ENCODE results near the gene RNF148.

The RNF148 gene

DNA sequence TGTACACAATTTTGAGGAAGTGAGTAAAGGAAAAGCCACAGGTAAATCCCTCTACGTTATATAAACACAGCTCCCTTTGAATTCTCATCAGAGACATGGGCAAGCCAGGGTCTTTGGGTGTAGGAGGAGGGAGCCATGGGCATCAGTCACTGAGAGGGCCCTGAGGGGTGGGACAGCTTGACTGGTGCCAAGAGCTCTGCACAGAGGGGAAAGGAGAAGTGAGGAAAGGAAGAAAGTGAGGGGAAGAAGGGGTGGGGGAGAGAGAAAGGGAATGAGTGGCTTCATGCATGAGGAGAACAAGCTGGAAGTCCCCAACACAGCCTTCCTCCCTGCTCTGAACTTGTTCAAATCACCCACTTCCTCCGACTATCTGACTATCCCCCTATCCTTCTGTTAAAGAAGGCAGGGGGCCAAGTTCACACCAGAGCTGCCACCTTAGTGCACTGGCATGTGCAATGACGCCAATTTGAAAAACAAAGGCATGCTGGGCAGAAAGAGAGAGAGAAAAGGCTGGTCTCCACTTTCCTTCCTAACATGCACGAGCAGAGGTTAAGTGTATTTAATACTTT, 16.4 kb upstream of the RNF148 start:
- DNase-seq (ENCODE audit: low read depth), result no peak
- no peak overlapping the region for H3K4me3 ChIP-seq (ENCODE audit: low read length)
- H3K9ac ChIP-seq (ENCODE audit: low read length), result no peak overlapping the region
- H3K36me3 ChIP-seq (ENCODE audit: control insufficient read depth, insufficient read depth, low read length, severe bottlenecking), result no peaks in the 10 kb centered on the region
- no peaks in the 10 kb centered on the region for H3K9me3 ChIP-seq (ENCODE audit: control insufficient read depth, low read length)
- no peaks in the 10 kb centered on the region for H3K4me1 ChIP-seq (ENCODE audit: control insufficient read depth, insufficient read depth, low read length)
- no peaks in the 10 kb centered on the region for H3K27me3 ChIP-seq (replicated peaks; ENCODE audit: control insufficient read depth, insufficient read depth, low read length)

DNA sequence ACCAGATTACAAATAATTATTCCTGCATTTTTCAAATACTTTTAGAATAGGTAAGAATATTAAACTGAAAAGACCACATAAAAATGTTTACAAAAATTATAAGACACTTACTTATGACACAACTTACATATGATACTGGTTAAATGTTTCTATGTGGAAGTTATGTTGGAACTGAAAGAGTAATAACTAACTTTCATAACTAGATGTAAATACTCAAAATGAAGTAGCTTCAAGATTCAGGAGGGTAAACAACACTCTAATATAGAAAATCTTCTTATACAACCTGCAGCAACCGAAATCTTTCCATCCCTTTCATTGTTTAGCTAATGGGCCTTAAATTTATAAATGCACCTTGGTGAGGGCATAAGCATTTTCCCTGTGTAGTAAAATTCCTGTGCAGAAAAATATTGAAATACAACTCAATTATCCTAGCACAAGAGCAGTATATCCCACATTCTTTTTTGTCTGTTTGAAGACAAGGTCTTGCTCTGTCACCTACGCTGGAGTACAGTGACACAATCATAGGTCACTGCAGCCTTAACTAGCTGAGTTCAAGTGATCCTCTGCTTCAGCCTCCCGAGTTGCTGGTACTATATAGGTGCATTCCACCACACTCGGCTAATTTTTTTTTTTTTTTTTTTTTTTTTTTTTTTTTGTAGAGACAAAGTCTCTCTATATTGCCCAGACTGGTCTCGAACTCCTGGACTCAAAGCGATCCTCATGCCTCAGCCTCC, 14.8 kb upstream of the RNF148 start:
- Histone ChIP-seq H3K36me3 (ENCODE audit: control insufficient read depth, insufficient read depth, low read length, severe bottlenecking) (no peaks in the 10 kb centered on the region), H3K9me3 (ENCODE audit: control insufficient read depth, low read length) (no peaks in the 10 kb centered on the region), H3K4me1 (ENCODE audit: control insufficient read depth, insufficient read depth, low read length) (no peaks in the 10 kb centered on the region), H3K27me3 (replicated peaks; ENCODE audit: control insufficient read depth, insufficient read depth, low read length) (no peaks in the 10 kb centered on the region), H3K9ac (ENCODE audit: low read length) (no peak overlapping the region), H3K4me3 (ENCODE audit: low read length) (no peak overlapping the region)
- DNase-seq (ENCODE audit: low read depth), result no peak

DNA sequence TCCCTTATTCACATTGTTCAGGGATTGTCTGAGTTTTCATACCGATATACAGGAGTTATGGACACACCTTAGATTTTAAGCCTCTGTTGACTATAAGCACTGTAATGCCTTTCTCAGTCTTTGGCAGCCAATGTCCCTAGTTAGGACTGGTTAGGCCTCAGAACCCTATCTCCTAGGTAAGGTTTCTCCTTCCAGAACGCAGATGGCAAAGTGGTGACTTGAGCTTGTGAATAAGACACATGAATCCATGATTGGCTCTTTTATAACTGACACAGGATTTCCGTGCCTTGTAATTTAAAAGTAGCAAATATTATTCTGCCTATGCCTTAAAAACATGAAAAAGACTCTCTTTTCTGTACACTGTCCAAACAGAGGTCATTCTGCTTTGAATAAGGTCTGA, 12.5 kb upstream of the RNF148 start:
- H3K9ac ChIP-seq (ENCODE audit: low read length), result no peak overlapping the region
- H3K4me1 ChIP-seq (ENCODE audit: control insufficient read depth, insufficient read depth, low read length), result no peaks in the 10 kb centered on the region
- H3K36me3 ChIP-seq (ENCODE audit: control insufficient read depth, insufficient read depth, low read length, severe bottlenecking), result no peaks in the 10 kb centered on the region
- no peak for DNase-seq (ENCODE audit: low read depth)
- H3K4me3 ChIP-seq (ENCODE audit: low read length), result no peak overlapping the region
- no peaks in the 10 kb centered on the region for H3K27me3 ChIP-seq (replicated peaks; ENCODE audit: control insufficient read depth, insufficient read depth, low read length)
- H3K9me3 ChIP-seq (ENCODE audit: control insufficient read depth, low read length), result no peaks in the 10 kb centered on the region

GRCh38 chr7:122710916-122711315, 8.2 kb upstream of the RNF148 start:
- no peak overlapping the region for H3K9ac ChIP-seq (ENCODE audit: low read length)
- no peaks in the 10 kb centered on the region for H3K4me1 ChIP-seq (ENCODE audit: control insufficient read depth, insufficient read depth, low read length)
- no peak overlapping the region for H3K4me3 ChIP-seq (ENCODE audit: low read length)
- DNase-seq (ENCODE audit: low read depth), result no peak
- H3K27me3 ChIP-seq (replicated peaks; ENCODE audit: control insufficient read depth, insufficient read depth, low read length), result no peaks in the 10 kb centered on the region
- H3K36me3 ChIP-seq (ENCODE audit: control insufficient read depth, insufficient read depth, low read length, severe bottlenecking), result no peaks in the 10 kb centered on the region
- no peaks in the 10 kb centered on the region for H3K9me3 ChIP-seq (ENCODE audit: control insufficient read depth, low read length)

DNA sequence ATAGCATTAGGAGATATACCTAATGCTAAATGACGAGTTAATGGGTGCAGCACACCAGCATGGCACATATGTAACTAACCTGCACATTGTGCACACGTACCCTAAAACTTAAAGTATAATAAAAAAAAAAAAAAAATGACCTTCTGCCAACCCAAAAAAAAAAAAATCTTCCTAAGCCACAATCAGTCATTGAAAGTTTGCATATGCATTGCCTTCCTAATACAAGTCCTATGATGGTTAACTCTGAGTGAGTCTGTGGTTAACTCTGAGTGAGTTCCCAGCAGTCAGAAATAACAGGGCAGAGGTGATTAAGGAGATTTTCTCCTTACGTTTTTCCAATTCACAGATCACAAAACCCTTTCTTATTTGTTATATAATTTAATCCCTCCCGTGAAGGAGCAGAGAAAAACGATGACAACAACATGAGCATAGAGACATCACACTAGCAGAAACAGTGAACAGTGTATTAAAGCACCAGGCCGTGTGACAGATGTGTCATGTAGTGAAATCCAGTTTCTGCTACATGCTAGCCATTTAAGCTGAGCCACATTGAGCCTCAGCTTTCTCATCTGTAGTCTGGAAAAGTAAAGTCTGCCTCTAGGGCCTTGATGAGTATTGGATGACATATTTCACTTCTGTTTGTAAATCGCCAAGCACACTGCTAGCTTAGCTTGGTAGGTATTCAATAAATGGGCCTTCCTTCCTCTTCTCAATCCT, 7.4 kb upstream of the RNF148 start:
- no peak overlapping the region for H3K9ac ChIP-seq (ENCODE audit: low read length)
- H3K9me3 ChIP-seq (ENCODE audit: control insufficient read depth, low read length), result no peaks in the 10 kb centered on the region
- DNase-seq (ENCODE audit: low read depth), result no peak
- no peak overlapping the region for H3K4me3 ChIP-seq (ENCODE audit: low read length)
- no peaks in the 10 kb centered on the region for H3K4me1 ChIP-seq (ENCODE audit: control insufficient read depth, insufficient read depth, low read length)
- no peaks in the 10 kb centered on the region for H3K36me3 ChIP-seq (ENCODE audit: control insufficient read depth, insufficient read depth, low read length, severe bottlenecking)
- no peaks in the 10 kb centered on the region for H3K27me3 ChIP-seq (replicated peaks; ENCODE audit: control insufficient read depth, insufficient read depth, low read length)

DNA sequence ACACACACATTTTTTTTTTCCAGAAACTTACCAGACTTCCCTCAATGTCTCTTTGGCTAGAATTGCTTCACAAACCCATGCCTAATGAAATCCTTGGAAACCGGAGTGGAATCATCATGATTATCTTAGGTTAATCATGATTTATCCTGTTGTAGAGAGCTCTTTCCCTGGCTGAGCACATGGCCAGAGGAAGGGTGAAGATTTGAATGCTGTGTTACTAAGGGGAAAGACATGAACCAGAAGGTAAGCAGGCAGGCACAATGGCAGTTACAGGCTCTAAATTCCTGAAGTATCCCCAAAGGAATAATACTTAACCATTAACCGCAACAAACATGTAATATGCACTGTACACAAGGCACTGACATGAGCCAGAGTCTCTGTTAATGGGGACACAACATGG, 4.1 kb upstream of the RNF148 start:
- DNase-seq (ENCODE audit: low read depth), result no peak
- Histone ChIP-seq H3K27me3 (replicated peaks; ENCODE audit: control insufficient read depth, insufficient read depth, low read length) (no peaks in the 10 kb centered on the region), H3K9me3 (ENCODE audit: control insufficient read depth, low read length) (no peaks in the 10 kb centered on the region), H3K9ac (ENCODE audit: low read length) (no peak overlapping the region), H3K4me3 (ENCODE audit: low read length) (no peak overlapping the region), H3K4me1 (ENCODE audit: control insufficient read depth, insufficient read depth, low read length) (no peaks in the 10 kb centered on the region), H3K36me3 (ENCODE audit: control insufficient read depth, insufficient read depth, low read length, severe bottlenecking) (no peaks in the 10 kb centered on the region)

DNA sequence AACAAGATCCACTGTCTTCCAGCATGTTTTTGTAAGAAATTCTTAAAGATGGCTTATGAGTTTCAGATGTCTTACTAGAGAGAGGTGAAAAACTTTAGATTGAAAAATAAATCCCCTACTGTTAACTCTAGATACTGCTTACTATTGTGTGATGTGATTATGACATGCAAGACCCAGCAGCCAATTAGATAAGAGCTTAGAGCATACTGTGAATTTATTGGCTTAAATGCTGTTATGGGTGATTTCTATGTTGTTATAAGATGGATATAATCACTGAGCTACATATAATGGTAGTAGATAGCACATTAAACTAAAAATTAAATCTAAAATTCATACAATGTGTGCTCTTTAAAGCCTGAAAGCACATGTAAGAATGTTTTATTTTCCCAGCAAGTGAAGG, 3.7 kb downstream of the RNF148 start, which contains the start of gene RNF133:
RNF133 (minus strand) TSS at position 101 of the 400 bp plus-strand sequence. CDS start 199 bp downstream, outside the sequence.
- H3K9ac ChIP-seq (ENCODE audit: low read length), result no peak within 1 kb of the TSS
- H3K4me1 ChIP-seq (ENCODE audit: control insufficient read depth, insufficient read depth, low read length), result peaks cover 4% of the 10 kb centered on the region
- no peaks in the 10 kb centered on the region for H3K9me3 ChIP-seq (ENCODE audit: control insufficient read depth, low read length)
- H3K27me3 ChIP-seq (replicated peaks; ENCODE audit: control insufficient read depth, insufficient read depth, low read length), result no peaks in the 10 kb centered on the region
- H3K4me3 ChIP-seq (ENCODE audit: low read length), result no peak within 1 kb of the TSS
- H3K36me3 ChIP-seq (ENCODE audit: control insufficient read depth, insufficient read depth, low read length, severe bottlenecking), result no peaks in the 10 kb centered on the region
- DNase-seq (ENCODE audit: low read depth), result no peak

- H3K9ac ChIP-seq (ENCODE audit: low read length), result no peak overlapping the region
- no peaks in the 10 kb centered on the region for H3K9me3 ChIP-seq (ENCODE audit: control insufficient read depth, low read length)
- no peaks in the 10 kb centered on the region for H3K36me3 ChIP-seq (ENCODE audit: control insufficient read depth, insufficient read depth, low read length, severe bottlenecking)
- peaks cover 6% of the 10 kb centered on the region for H3K4me1 ChIP-seq (ENCODE audit: control insufficient read depth, insufficient read depth, low read length)
- DNase-seq (ENCODE audit: low read depth), result no peak
- no peaks in the 10 kb centered on the region for H3K27me3 ChIP-seq (replicated peaks; ENCODE audit: control insufficient read depth, insufficient read depth, low read length)
- no peak overlapping the region for H3K4me3 ChIP-seq (ENCODE audit: low read length)
Measured at GRCh38 chr7:122695816-122696215, 6.9 kb downstream of the RNF148 start.

GRCh38 chr7:122694697-122695096, 8.0 kb downstream of the RNF148 start:
- H3K4me1 ChIP-seq (ENCODE audit: control insufficient read depth, insufficient read depth, low read length), result peaks cover 6% of the 10 kb centered on the region
- no peaks in the 10 kb centered on the region for H3K27me3 ChIP-seq (replicated peaks; ENCODE audit: control insufficient read depth, insufficient read depth, low read length)
- no peak overlapping the region for H3K4me3 ChIP-seq (ENCODE audit: low read length)
- no peaks in the 10 kb centered on the region for H3K36me3 ChIP-seq (ENCODE audit: control insufficient read depth, insufficient read depth, low read length, severe bottlenecking)
- DNase-seq (ENCODE audit: low read depth), result no peak
- H3K9me3 ChIP-seq (ENCODE audit: control insufficient read depth, low read length), result no peaks in the 10 kb centered on the region
- no peak overlapping the region for H3K9ac ChIP-seq (ENCODE audit: low read length)

DNA sequence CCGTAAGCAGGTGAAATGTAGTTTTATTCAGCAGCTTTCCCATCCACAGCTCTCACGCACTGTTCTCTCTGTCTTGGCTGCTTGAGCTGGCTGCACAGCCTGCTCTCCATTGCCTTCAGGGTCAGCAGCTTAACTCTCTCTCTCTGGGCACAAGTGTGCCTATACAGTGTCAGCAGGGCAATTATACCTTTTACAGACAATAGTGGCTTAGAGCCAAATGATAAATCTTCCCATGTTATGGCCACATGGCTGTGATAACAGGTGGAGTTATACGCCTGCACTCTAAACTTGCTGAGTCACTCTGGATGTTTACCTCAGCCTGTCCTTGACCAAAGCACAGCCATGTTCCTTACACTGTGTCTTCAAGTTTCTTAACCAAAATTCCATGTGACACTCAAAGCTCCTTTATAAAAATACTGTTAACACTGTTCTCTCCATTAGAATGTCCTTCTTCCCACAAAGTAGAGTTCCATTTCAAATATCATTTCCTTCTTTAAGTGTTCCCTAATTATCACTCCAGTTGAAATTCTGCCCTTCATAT, 9.9 kb downstream of the RNF148 start:
- Histone ChIP-seq H3K4me3 (ENCODE audit: low read length) (no peak overlapping the region), H3K4me1 (ENCODE audit: control insufficient read depth, insufficient read depth, low read length) (peaks cover 6% of the 10 kb centered on the region), H3K9ac (ENCODE audit: low read length) (no peak overlapping the region), H3K27me3 (replicated peaks; ENCODE audit: control insufficient read depth, insufficient read depth, low read length) (no peaks in the 10 kb centered on the region), H3K9me3 (ENCODE audit: control insufficient read depth, low read length) (no peaks in the 10 kb centered on the region), H3K36me3 (ENCODE audit: control insufficient read depth, insufficient read depth, low read length, severe bottlenecking) (no peaks in the 10 kb centered on the region)
- DNase-seq (ENCODE audit: low read depth), result no peak

DNA sequence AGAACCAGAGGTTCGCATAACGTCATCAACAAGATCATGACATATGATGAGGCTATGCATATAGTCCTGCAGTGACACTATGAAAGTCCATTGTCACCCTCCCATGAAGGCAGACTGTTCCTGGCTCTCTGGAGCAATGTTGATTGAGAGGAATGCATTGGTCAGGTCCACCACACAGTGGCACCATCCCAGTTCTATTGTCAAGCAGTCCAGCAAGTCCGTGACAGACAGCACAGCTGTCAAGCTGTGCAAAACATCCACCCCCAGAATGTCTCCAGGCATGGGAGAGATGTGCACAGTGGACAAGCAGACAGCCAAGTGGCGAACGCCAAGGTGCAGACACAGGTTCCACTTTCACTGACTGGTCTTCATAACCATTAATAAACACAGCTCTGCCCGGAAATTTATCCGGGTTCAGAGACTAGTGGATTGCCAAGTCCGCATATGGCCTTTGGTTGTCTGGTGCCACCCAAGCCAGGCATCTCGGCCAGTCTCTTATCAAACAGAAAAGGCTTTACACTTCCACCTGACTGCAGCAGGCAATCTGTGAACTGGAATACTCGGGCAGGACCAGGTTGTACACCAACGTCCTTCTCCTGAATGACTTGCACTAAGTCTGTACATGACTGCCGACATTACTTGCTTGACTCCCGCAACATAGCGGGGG, 11.0 kb downstream of the RNF148 start:
- no peaks in the 10 kb centered on the region for H3K9me3 ChIP-seq (ENCODE audit: control insufficient read depth, low read length)
- H3K4me3 ChIP-seq (ENCODE audit: low read length), result no peak overlapping the region
- peaks cover 6% of the 10 kb centered on the region for H3K4me1 ChIP-seq (ENCODE audit: control insufficient read depth, insufficient read depth, low read length)
- DNase-seq (ENCODE audit: low read depth), result no peak
- H3K36me3 ChIP-seq (ENCODE audit: control insufficient read depth, insufficient read depth, low read length, severe bottlenecking), result no peaks in the 10 kb centered on the region
- H3K9ac ChIP-seq (ENCODE audit: low read length), result no peak overlapping the region
- no peaks in the 10 kb centered on the region for H3K27me3 ChIP-seq (replicated peaks; ENCODE audit: control insufficient read depth, insufficient read depth, low read length)

All from adipocyte (in vitro differentiated cells).